Posterior vena cava (tissue), 2 donors: Measurements from ENCODE around the gene TUBA4B. TPM values are rescaled to one million over a fixed set of nuclear protein-coding genes. Genes with fewer than 3 reads are reported as not detected.
"Not testable (repeated sequence)": the region's sequence is repeated elsewhere in the genome, so short reads cannot be mapped to it uniquely, and the experiment has no call there.

Source experiments
- DNase-seq: peaks from one replicate; pipeline ENCODE4 v3.0.0-alpha.2; 2020; ENCODE audit warnings: low spot score
- intact Hi-C, 2 donors: fragments of 100-400 bp; cut with DNase I; formaldehyde crosslinking; loops; one replicate each; pipeline versions ENCODE4 v1.14.1 to v1.14.2; 2022 to 2023
- total RNA-seq, 2 donors: library from RNA; stranded (reverse); fragmentation: NEBNext Ultra II Directional; extraction: Animal tissue kit (Norgen Biotek cat#: 25700); gene quantifications; one replicate each; pipeline ENCODE4 v1.2.1, GENCODE V29; 2021
- donor health status: DM: yes; HTN: yes; CAD: no.
- donor health status: DM: yes; HTN: yes; CAD: no.

Gene TUBA4B
- total RNA-seq, 2 donors from 2014 or later, result not detected

- intact Hi-C loops, result no loop called here
- DNase-seq, result peak; percentile 69
Measured at GRCh38 chr2:219285894-219286425, 32.9 kb downstream of the TUBA4B start.

- intact Hi-C loops, result no loop called here
- DNase-seq, result peak; percentile 68
Measured at GRCh38 chr2:219286436-219287115, 33.5 kb downstream of the TUBA4B start.

GRCh38 chr2:219287116-219287440 lies 34.0 kb downstream of the TUBA4B start:
- DNase-seq, intact Hi-C loops: not testable (repeated sequence)

GRCh38 chr2:219287580-219288265 lies 34.7 kb downstream of the TUBA4B start:
- intact Hi-C loops, result no loop called here
- DNase-seq, result peak; percentile 61

GRCh38 chr2:219289195-219289536 lies 36.1 kb downstream of the TUBA4B start:
- intact Hi-C loops, result no loop called here
- DNase-seq, result no peak

- intact Hi-C loops, result no loop called here
- peak; percentile 93 for DNase-seq
Measured at GRCh38 chr2:219289537-219290361, 36.7 kb downstream of the TUBA4B start.

- intact Hi-C loops, result no loop called here
- peak; percentile 64 for DNase-seq
Measured at GRCh38 chr2:219290381-219291171, 37.5 kb downstream of the TUBA4B start.

- intact Hi-C loops, result no loop called here
- DNase-seq, result peak; percentile 72
Measured at GRCh38 chr2:219291394-219291793, 38.4 kb downstream of the TUBA4B start.

GRCh38 chr2:219291910-219292490 lies 39.0 kb downstream of the TUBA4B start:
- intact Hi-C loops, result no loop called here

GRCh38 chr2:219292616-219293015 lies 39.6 kb downstream of the TUBA4B start:
- DNase-seq, result peak; percentile 68

More at GRCh38 chr2:219291910-219292490, 39.0 kb downstream of the TUBA4B start:
- DNase-seq, result peak; percentile 55

GRCh38 chr2:219293736-219294231 lies 40.7 kb downstream of the TUBA4B start:
- DNase-seq, result peak; percentile 71
- intact Hi-C loops, result loop anchor here in 1 of 2 donors (2.0 kb wide), 1 partner anchor 15 kb away; the partner anchor contains the start of gene DNAJB2

More at GRCh38 chr2:219292616-219293015, 39.6 kb downstream of the TUBA4B start:
- intact Hi-C loops, result no loop called here

- intact Hi-C loops, result loop anchor here (2.0 to 5.0 kb wide), 2 partner anchors 16 to 132 kb away; partner anchors contain the start of genes NHEJ1 (in 2 of the 2) and DNAJB2 (in 1 of the 2)
- peak; percentile 96 for DNase-seq
Measured at GRCh38 chr2:219294356-219295351, 41.6 kb downstream of the TUBA4B start.

- DNase-seq, result peak; percentile 77
- intact Hi-C loops, result loop anchor here (5.0 kb wide), 1 partner anchor 134 kb away; the partner anchor contains the start of gene NHEJ1 (in 2 of the 2)
Measured at GRCh38 chr2:219296142-219296541, 43.1 kb downstream of the TUBA4B start.

- peak; percentile 70 for DNase-seq
- intact Hi-C loops, result loop anchor here (5.0 kb wide), 1 partner anchor 135 kb away; the partner anchor contains the start of gene NHEJ1 (in 2 of the 2)
Measured at GRCh38 chr2:219296631-219297391, 43.8 kb downstream of the TUBA4B start.

GRCh38 chr2:219297766-219298456 lies 44.9 kb downstream of the TUBA4B start:
- intact Hi-C loops, result loop anchor here (5.0 kb wide), 1 partner anchor 136 kb away; the partner anchor contains the start of gene NHEJ1 (in 2 of the 2)
- DNase-seq, result no peak
